HS-27A (cell line): ENCODE measurements around the gene NFILZ.
"Not testable (repeated sequence)": the region's sequence is repeated elsewhere in the genome, so short reads cannot be mapped to it uniquely, and the experiment has no call there.

Source experiments
- DNase-seq: peaks from one replicate; pipeline ENCODE4 v3.0.0-alpha.2; 2012; ENCODE audit warnings: low read depth, missing footprints

NFILZ gene

DNA sequence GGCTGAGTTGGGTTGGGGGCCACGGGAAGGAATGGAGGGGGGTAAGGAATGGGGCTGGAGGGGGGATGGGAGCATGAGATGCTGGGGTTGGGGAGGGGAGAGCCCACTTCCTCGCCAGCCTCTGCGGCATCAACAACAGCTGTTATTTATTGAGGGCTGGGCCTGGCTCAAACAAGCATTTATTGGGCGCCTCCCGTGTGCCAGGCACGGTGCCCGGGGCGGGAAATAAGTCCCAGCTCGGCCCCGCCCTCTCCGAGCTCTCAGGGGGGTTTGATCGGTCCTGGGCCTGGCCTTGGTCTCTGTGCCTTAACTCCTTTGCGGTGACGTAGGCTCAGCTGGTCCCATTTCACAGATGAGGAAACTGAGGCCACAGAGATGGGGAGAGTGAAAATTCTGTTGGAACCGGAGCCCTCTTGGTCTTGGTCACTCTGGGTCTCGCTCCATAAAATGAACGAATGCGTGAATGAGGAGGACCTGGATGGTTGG lies 19.0 kb upstream of the NFILZ start:
- DNase-seq = no peak

DNA sequence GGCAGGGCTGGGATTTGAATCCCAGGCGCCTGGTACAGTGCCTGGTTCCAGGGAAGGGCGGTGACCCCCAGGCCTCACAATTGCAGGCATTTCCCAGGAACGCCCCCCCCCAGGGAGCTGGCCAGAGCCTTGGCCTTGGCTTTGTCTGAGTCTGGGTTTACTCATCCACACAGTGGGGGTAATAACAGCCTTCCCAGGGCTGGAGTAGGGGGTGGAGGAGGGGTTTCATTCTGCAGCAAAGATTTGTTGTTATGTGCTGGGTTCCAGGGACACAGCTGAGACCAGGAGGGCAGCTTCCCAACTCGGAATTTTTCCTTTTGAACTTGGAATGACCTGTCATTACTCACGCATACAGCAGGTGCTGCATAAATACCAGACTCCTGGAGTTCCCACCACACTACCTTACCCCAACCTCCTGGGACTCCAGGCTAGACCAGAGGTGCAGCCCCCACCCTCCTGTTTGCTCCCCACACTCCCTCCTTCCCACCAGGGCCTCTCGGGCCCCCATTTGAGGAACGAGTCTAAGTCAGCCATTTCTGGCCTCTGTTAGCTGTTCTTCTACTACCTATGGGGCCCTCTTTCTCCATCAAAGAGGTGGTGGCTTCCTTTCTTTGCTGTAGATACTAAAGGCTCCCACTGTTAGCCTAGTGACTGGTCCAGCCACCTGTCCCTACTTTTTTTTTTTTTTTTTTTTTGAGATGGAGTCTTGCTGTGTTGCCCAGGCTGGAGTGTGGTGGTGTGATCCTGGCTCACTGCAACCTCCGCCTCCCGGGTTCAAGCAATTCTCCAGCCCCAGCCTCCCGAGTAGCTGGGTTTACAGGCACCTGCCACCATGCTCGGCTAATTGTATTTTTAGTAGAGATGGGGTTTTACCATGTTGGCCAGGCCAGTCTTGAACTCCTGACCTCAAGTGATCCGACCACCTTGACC lies 18.3 kb upstream of the NFILZ start:
- no peak for DNase-seq

DNA sequence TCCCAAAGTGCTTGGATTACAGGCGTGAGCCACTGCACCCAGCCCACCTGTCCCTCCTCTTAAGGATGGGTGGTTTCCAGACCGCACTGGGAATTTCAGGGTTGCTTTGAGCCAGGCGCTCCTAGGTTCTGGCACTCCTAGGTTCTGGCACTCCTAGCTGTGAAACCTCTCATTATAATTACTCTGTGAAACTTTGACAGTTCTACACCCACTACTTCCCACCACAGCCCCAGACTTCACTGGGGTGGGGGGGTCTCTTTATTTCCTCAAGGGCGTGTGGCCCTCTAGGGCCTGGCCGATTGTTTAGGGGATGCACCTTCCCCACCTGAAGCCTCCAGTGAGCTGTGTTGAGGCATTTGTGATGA lies 17.6 kb upstream of the NFILZ start:
- no peak for DNase-seq

DNA sequence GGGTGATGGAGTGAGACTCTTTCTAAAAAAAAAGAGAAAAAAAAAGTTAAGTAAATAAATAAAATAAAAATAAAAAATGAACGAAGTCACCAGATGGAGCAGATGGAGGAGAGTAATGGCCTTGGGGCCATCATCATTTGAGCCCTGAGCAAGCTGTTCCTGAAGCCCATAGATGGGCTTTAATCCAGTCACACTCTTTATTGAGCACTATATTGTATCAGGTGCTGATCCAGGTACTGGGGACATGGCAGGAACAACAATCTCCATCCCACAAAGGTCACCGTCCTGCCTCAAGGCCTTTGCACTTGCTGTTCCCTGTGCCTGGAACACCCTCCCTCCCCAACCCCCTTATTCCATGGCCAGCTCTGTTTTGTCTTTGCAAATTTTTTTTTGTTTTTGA lies 16.0 kb upstream of the NFILZ start:
- no peak for DNase-seq

DNA sequence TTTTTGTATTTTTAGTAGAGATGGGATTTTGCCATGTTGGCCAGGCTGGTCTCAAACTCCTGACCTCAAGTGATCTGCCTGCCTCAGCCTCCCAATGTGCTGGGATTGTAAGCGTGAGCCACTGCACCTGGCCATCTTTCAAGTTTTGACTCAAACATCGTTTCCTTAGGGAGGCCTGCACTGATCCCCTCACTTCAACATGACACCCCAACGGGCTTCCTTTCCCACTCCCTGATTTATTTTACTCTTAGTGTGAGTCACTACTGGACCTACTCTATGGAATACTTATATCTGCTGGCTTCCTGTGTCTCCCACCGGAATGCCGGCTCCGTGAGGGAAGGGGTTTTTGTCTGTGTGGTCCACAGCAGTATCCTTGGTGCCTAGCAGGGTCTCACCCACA lies 15.4 kb upstream of the NFILZ start:
- DNase-seq = no peak

DNA sequence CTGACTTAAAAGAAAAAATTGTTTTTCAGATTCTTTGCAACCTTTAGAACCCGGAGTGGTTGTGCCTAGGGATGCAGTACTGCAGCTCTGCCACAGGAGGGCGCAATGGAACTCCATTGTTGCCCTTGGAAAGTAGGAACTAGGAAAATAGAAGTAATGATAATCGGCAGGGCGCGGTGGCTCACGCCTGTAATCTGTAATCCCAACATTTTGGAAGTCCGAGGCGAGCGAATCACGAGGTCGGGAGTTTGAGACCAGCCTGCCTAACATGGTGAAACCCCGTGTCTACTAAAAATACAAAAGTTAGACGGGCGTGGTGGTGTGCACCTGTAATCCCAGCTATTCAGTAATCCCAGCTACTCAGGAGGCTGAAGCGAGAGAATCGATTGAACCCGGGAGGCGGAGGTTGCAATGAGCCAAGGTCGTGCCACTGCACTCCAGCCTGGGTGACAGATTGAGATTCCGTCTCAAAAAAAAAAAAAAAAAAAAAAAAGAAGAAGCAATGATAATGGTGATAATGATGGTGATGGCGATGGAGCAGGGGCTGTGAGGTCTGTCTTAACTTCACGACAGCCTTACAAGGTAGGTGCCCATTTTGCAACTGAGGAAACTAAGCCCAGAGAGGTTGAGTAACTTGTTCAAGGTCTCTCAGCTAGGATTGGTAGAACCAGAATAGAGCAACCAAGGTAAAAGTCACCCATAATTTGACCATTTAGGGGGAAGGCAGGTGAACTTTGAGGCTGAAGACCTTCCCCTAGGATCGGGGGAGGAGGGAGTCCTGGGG lies 14.4 kb upstream of the NFILZ start:
- no peak for DNase-seq

DNA sequence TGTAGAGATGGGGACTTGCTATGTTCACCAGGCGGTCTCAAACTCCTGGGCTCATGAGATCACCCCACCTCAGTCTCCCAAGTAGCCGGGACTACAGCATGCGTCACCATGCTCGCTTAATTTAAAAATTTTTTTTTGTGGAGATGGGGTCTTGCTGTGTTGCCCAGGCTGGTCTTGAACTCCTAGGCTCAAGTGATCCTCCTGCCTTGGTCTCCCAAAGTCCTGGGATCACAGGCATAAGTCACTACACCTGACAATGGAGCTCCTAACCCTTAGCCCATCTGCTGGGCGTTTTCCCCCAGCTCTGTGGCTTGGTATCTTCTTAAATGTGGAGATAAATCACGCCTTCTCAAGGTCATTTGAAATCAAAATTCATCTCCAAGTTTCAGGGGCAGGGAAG lies 13.6 kb upstream of the NFILZ start:
- DNase-seq = no peak

DNA sequence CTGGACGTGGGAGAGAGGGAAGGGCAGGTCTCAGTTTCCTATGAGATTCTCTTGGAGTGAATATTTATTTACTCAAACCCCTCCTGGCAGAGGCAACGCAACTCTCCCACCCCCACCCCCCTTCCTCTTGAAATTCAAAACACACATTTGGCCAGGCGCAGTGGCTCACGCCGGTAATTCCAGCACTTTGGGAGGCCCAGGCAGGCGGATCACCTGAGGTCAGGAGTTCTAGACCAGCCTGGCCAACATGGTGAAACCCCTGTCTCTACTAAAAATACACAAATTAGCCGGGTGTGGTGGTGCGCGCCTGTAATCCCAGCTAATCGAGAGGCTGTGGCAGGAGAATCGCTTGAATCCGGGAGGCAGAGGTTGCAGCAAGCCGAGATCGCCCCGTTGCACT lies 13.1 kb upstream of the NFILZ start:
- not testable (repeated sequence) for DNase-seq

DNA sequence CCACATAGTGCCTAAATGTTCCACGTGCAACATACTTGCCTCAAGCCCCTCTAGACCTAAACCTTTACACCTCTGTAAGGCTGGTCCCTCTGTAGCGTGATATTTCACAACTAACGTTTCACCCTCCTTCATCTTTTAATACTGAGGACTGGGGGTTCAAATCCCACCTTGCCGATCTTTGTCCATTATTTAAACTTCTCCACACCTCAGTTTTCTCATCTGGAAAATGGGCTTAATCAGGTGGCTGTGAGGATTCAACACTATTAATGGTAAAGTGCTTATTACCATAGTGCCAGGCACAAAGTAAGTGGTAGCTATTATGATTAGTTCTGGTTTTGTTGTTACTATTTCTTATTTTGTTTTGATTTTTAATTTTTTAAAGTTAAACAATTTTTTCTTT lies 12.4 kb upstream of the NFILZ start:
- DNase-seq = no peak

DNA sequence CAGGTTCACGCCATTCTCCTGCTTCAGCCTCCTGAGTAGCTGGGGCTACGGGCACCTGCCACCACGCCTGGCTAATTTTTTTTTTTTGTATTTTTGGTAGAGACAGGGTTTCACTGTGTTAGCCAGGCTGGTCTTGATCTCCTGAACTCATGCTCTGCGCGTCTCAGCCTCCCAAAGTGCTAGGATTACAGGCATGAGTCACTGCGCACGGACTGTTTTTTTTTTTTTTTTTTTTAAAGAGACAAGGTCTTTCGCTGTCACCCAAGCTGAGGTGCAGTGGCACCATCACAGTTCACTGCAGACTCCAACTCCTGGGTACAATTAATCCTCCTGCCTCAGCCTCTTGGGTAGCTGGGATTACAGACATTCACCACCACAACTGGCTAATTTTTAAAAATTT lies 11.7 kb upstream of the NFILZ start:
- no peak for DNase-seq

DNA sequence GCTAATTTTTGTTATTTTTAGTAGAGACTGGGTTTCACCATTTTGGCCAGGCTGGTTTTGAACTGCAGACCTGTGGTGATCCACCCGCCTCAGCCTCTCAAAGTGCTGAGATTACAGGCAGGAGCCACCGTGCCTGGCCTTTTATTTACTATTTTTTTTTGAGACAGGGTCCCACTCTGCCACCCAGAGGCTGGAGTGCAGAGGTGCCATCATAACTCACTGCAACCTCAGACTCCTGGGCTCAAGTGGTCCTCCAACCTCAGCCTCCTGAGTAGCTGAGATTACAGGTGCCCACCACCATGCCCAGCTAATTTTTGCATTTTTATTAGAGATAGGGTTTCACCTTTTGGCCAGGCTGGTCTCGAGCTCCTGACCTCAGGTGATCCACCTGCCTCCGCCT lies 7.5 kb upstream of the NFILZ start:
- not testable (repeated sequence) for DNase-seq

DNA sequence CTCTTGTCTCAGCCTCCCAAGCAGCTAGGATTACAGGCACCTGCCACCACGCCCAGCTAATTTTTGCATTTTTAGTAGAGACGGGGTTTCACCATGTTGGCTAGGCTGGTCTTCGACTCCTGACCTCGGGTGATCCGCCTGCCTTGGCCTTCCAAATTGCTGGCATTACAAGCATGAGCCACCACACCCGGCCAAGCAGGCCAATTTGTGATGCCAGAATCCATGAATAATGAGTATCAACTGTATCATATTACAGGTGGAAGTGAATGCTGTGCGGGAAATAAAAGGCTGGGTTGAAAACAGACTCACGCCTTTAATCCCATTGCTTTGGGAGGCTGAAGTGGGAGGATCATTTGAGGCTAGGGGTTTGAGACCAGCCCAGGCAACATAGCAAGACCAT lies 3.6 kb upstream of the NFILZ start:
- DNase-seq = no peak

DNA sequence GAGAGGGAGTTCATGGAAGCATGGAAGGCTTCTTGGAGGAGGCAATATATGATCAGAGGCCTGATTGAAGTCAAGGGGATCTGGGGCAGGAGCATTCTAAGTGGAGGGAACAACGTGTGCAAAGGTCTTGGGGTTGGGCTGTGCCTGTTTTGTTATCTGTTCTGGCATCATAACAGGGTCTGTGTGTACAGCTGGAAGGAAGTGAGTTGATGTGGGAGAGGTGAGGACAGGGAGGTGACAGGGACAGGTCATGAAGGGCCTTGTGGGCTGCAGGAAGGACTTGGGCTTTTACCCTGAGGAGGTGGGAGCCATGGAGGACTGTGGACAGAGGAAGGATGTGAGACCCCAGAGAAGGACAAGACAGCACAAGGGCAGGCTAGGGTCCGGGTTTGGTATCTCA lies 1.2 kb upstream of the NFILZ start:
- DNase-seq = no peak

DNA sequence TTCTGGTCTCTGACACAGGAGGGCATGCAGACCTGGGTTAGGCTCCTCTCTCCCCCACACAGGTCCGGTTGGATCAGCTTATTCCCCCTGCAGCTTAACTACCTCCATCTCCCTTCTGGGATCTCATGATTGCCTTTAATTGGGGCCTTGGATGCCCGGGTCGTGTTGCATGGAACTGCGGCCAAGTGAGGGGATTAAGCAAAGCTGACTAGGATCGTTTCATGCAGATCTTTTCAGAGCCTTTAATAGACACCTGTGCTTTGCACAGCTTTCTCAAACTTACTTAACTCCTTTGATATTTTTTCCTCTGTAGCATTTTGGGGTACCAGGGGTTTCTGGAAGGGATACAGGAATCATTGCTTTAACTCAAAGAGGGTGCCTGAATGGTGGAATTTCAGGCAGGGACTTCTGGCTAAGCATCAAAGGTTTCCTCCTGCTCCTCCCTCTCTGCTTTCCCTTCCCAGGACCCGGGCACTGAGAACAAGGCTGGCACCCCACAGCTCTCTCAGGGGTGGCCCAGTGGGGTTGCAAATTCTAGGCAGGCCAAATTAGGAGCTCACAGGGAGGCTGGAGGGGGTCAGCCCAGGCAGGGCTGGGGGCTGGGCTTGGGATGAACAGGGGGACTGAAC lies 477 bp downstream of the NFILZ start:
- no peak for DNase-seq

DNA sequence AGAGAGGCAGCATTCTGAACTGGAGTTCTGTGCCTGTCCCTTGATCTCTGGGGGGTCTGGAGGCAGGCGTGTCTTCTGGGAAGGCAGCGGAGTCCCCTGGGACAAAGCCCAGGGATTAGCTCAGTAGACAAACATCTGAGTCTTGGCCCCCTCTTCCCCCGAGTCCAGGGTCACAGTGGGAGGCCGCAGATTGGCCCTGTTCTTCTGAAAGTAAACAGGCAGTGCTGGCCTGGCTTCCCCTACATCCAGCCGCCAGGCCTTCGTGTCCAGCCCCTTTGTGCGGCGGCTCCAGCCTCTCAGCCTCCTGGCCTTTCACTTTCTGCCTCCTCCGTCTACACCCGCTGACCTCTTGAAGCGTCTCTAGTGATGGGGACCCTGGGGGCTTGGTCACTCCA lies 989 bp downstream of the NFILZ start:
- no peak for DNase-seq

DNA sequence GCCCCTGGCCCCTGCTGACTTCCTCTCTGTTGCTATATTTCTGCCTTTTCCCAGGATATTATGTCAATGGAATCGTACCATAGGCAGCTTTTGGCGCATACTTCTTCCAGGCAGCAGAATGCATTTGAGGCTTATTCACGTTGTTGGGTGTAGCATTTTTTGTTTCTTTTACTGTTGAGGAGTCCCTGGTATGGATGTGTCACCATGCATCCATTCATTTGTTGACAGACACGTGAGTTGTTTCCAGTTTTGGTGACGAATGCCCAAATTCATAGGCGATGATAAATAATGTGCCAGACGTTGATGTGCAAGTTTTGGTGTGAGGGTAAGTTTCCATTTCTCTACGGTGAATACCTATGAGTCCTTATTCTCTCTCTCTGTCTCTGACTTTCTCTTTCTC lies 5.0 kb downstream of the NFILZ start:
- DNase-seq = peak; percentile 94

DNA sequence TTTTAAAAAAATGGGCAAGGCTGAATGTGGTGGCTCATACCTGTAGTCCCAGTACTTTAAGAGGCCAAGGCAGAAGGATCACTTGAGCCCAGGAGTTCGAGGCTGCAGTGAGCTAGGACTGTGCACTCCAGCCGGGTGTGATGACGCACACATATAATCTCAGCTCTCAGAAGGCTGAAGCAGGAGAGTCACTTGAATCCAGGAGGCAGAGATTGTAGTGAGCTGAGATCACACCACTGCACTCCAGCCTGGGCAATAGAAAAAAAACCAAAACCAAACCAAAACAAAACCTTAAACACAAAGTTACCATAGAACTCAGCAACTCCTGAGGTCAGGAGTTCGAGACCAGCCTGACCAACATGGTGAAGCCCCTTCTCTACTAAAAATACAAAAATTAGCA lies 6.6 kb downstream of the NFILZ start:
- not testable (repeated sequence) for DNase-seq

DNA sequence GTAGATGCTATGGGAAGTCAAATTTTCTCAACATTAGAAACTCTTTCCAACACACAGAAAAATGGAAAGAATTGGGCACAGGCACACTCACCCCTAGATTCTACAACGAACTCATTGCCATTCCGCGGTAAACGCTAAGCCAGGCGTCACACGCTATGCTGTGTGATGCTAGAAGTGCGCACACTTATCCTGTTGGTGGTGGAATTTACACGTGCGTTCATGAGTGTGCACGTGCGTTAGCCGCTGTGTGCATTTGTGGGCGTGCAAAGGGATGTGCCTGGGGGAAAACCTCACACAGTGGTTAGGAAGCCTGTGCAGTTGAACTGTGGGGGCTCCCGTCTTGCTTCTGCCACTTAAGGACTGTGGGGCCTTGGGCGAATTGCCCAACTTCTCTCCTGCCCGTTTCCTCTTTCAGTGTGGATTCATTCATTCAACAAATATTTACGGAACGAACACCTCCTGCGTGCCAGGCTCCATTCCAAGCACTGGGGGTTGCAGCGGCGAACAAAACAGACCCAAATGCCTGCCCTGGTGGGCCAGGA lies 7.7 kb downstream of the NFILZ start:
- peak; percentile 88 for DNase-seq

DNA sequence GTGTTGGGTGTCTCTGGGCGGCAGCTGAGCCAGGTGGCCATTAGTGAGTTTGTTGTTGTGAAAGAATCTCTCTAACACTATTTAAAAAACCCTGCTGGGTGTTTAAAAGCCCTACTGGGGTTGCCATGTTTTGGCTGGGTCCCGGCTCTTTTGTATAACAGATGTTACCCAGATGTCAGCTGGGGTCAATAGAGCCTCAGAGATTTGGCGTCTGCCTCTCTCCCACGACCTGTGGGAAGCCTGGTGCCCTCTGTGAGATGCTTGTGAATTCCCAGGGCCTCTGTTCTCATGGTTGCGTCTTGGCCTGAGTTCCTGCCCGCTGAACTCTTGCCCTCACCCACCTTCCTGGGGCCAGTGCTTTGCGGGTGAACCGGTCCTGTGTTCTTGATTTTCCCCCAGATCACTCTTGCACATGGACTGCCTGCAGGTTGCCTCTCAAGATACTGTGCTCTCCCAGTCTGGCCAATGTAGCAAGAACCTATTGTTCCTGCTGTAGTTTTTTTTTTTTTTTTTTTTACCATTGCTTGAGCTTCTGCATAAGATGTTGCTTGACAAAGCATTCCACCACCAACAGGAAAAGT lies 9.5 kb downstream of the NFILZ start:
- no peak for DNase-seq

DNA sequence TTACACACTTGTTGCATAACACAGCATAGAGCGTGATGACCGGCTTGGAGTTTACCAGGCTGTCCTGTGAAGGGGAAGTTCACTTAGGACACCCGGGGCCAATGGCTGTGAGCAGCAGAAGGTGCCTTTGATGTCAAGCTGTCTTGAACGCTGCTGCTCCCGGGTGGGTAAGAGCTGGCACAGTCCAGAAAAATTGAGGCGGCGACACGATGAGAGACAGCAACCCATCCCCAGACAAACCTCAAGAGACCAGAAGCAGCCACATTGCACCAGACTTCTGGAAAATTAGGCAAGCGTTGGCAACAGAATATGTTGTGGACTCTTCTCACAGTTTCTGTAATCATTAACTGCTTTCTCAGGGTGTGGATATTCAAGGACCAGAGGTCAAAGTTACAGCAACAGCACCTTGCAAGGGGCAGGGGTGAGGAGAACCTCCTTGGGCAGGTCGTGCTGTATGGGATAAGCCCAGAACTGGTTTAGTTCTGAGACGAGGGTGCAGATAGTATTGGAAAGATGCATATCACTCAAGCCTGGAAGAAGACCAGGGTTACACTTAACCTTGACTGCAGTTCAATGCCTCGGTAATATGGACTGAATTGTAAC lies 10.1 kb downstream of the NFILZ start:
- DNase-seq = no peak

DNA sequence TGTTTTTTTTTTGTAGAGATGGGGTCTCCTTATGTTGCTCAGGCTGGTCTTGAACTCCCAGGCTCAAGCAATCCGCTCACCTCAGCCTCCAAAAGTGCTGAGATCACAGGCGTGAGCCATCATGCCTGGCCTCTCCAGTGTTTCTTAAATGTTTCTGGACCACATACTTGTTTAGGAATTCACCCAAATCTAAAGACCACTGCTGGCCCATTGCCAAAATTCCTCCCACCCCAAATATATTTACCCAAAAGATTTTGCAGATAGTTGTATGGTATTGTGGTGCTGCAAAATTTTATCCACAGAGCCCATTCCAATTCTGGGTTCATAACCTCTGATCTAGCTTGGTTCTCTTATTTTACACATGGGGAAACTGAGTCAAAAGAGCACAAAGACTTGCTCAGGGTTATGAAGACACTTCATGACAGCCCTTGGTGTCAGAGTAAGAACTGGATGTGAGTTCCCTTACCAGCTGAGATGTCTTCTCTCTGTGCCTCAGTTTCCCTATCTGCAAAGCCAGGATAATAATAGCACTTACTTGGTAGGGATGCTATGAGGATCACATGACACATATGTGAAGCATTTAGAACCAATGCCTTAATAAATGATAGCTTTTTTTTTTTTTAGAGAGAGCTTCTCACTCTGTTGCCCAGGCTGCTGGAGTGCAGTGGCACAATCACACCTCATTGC lies 10.9 kb downstream of the NFILZ start:
- DNase-seq = no peak
